NT2/D1 (cell line): ENCODE measurements around the gene ERN1.

Source experiments
- DNase-seq: peaks from one replicate; pipeline ENCODE4 v3.0.0-alpha.2; 2011; ENCODE audit warnings: low read depth, low spot score
- H3K27me3 ChIP-seq: 2 replicates; pipeline ENCODE4 v1.6.0; 2011; ENCODE audit warnings: mild to moderate bottlenecking; ENCODE audit not compliant: insufficient read length, insufficient read depth
- H3K36me3 ChIP-seq: 2 replicates; pipeline ENCODE4 v1.6.1; 2011; ENCODE audit warnings: mild to moderate bottlenecking, low read length, mixed read lengths; ENCODE audit not compliant: insufficient read depth, insufficient read length
- H3K4me1 ChIP-seq: 2 replicates; pipeline ENCODE4 v1.5.1; 2011; ENCODE audit not compliant: insufficient read depth, insufficient read length
- H3K4me3 ChIP-seq: 2 replicates; pipeline ENCODE4 v1.5.1; 2011; ENCODE audit warnings: low read depth; ENCODE audit not compliant: insufficient read length
- H3K9ac ChIP-seq: 2 replicates; pipeline ENCODE4 v1.6.0; 2011; ENCODE audit warnings: low read depth; ENCODE audit not compliant: insufficient read length
- H3K9me3 ChIP-seq: 2 replicates; pipeline ENCODE4 v1.5.1; 2011; ENCODE audit warnings: mild to moderate bottlenecking, low read length; ENCODE audit not compliant: insufficient read depth
- SUZ12 ChIP-seq: IDR thresholded peaks from 2 replicates; pipeline ENCODE4 v1.6.1; 2011; ENCODE audit not compliant: insufficient read length, insufficient read depth; ENCODE audit errors: extremely low read depth
- YY1 ChIP-seq: IDR thresholded peaks from 2 replicates; pipeline ENCODE4 v1.6.1; 2011; ENCODE audit not compliant: insufficient read length, insufficient read depth
- ZNF274 ChIP-seq: IDR thresholded peaks from 2 replicates; pipeline ENCODE4 v1.6.1; 2011; ENCODE audit warnings: mild to moderate bottlenecking, low read depth, low read length

ERN1 gene

GRCh38 chr17:64069143-64069542 lies 60.8 kb downstream of the ERN1 start:
- peaks cover 27% of the 10 kb centered on the region for H3K36me3 ChIP-seq
- no peak for TF ChIP-seq SUZ12
- TF ChIP-seq YY1, result no peak
- TF ChIP-seq ZNF274, result no peak
- no peaks in the 10 kb centered on the region for H3K27me3 ChIP-seq
- no peaks in the 10 kb centered on the region for H3K4me1 ChIP-seq
- peaks cover 15% of the 10 kb centered on the region; the same call in 1 of the 2 replicates for H3K9me3 ChIP-seq
- no peak overlapping the region for H3K4me3 ChIP-seq
- DNase-seq, result no peak
- no peak overlapping the region for H3K9ac ChIP-seq

- H3K9me3 ChIP-seq, result peaks cover 15% of the 10 kb centered on the region; the same call in 1 of the 2 replicates
- H3K4me3 ChIP-seq, result no peak overlapping the region
- peaks cover 3% of the 10 kb centered on the region for H3K4me1 ChIP-seq
- no peaks in the 10 kb centered on the region for H3K27me3 ChIP-seq
- H3K9ac ChIP-seq, result no peak overlapping the region
- no peak for DNase-seq
- TF ChIP-seq SUZ12 (no peak), YY1 (no peak), ZNF274 (no peak)
- H3K36me3 ChIP-seq, result peaks cover 31% of the 10 kb centered on the region
These were observed 62.3 kb downstream of the ERN1 start for GRCh38 chr17:64067657-64068056.

GRCh38 chr17:64066716-64067115 lies 63.2 kb downstream of the ERN1 start:
- Histone ChIP-seq H3K9ac (no peak overlapping the region), H3K36me3 (peaks cover 28% of the 10 kb centered on the region), H3K4me3 (no peak overlapping the region), H3K27me3 (no peaks in the 10 kb centered on the region), H3K9me3 (peaks cover 15% of the 10 kb centered on the region; the same call in 1 of the 2 replicates), H3K4me1 (peaks cover 3% of the 10 kb centered on the region)
- DNase-seq, result no peak
- TF ChIP-seq SUZ12 (no peak), ZNF274 (no peak), YY1 (no peak)

- no peak for DNase-seq
- no peaks in the 10 kb centered on the region for H3K27me3 ChIP-seq
- no peak overlapping the region for H3K4me3 ChIP-seq
- H3K9ac ChIP-seq, result no peak overlapping the region
- TF ChIP-seq SUZ12 (no peak), YY1 (no peak), ZNF274 (no peak)
- peaks cover 24% of the 10 kb centered on the region for H3K36me3 ChIP-seq
- H3K9me3 ChIP-seq, result peaks cover 15% of the 10 kb centered on the region; the same call in 1 of the 2 replicates
- peaks cover 3% of the 10 kb centered on the region for H3K4me1 ChIP-seq
These were observed 64.8 kb downstream of the ERN1 start for GRCh38 chr17:64065161-64065560.

GRCh38 chr17:64064331-64064730 lies 65.6 kb downstream of the ERN1 start:
- Histone ChIP-seq H3K36me3 (peaks cover 21% of the 10 kb centered on the region), H3K9ac (no peak overlapping the region), H3K27me3 (no peaks in the 10 kb centered on the region), H3K4me1 (peaks cover 3% of the 10 kb centered on the region), H3K9me3 (peaks cover 8% of the 10 kb centered on the region; the same call in 1 of the 2 replicates), H3K4me3 (no peak overlapping the region)
- TF ChIP-seq ZNF274 (no peak), YY1 (no peak), SUZ12 (no peak)
- DNase-seq, result no peak

DNA sequence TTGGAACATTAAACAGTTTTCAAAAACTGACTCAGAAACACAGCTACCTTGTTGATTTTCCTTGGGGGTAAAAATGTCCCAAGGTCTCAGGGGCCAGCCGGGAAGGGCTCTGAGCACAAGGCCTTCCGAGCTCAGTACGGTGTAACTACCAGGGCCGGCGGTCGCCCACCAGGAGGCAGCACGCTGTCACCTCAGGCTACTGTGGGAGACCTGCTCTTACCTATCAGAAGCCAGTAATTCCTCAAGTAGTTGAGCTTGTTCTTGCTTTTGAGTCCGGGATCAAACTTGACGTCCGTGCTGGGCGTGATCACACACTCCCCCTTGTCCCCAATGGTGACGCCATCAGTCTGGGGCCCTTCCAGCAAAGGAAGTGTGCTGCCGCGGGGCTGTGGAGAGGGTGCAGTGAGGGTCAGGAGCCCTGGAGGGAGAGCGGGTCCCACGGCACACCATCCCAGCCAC lies 66.1 kb downstream of the ERN1 start:
- H3K27me3 ChIP-seq, result no peaks in the 10 kb centered on the region
- H3K4me1 ChIP-seq, result peaks cover 3% of the 10 kb centered on the region
- H3K4me3 ChIP-seq, result no peak overlapping the region
- peaks cover 21% of the 10 kb centered on the region for H3K36me3 ChIP-seq
- H3K9ac ChIP-seq, result no peak overlapping the region
- peaks cover 3% of the 10 kb centered on the region; the same call in 1 of the 2 replicates for H3K9me3 ChIP-seq
- TF ChIP-seq SUZ12 (no peak), ZNF274 (no peak), YY1 (no peak)
- DNase-seq, result peak; percentile 15

- H3K4me3 ChIP-seq, result no peak overlapping the region
- TF ChIP-seq SUZ12, result no peak
- TF ChIP-seq YY1, result no peak
- no peak for TF ChIP-seq ZNF274
- H3K36me3 ChIP-seq, result peaks cover 16% of the 10 kb centered on the region
- no peak for DNase-seq
- peaks cover 3% of the 10 kb centered on the region for H3K4me1 ChIP-seq
- H3K9ac ChIP-seq, result no peak overlapping the region
- H3K27me3 ChIP-seq, result no peaks in the 10 kb centered on the region
- H3K9me3 ChIP-seq, result no peaks in the 10 kb centered on the region
These were observed 66.9 kb downstream of the ERN1 start for GRCh38 chr17:64063088-64063487.
